HepG2 (cell line): ENCODE results near the gene EPC2. TPM values are rescaled to one million over a fixed set of nuclear protein-coding genes. Genes with fewer than 3 reads are reported as not detected.

ENCODE experiments used
- ATF7-NPFF ChIP-seq: sonication (generic); formaldehyde crosslinking; IDR thresholded peaks from 2 replicates; pipeline ENCODE4 v1.8.1; 2023; ENCODE audit warnings: mild to moderate bottlenecking, low read depth, missing genetic modification reagents, moderate library complexity
- CBFB ChIP-seq: sonication (generic); formaldehyde crosslinking; IDR thresholded peaks from 2 replicates; pipeline ENCODE4 v1.4.0; 2020; ENCODE audit warnings: missing genetic modification reagents
- DBP ChIP-seq: sonication (generic); formaldehyde crosslinking; IDR thresholded peaks from 2 replicates; pipeline ENCODE4 v1.4.0; 2020; ENCODE audit warnings: missing genetic modification reagents; ENCODE audit errors: not compliant biosample characterization
- HIVEP1 ChIP-seq: sonication (generic); formaldehyde crosslinking; IDR thresholded peaks from 2 replicates; pipeline ENCODE4 v1.4.0; 2020; ENCODE audit warnings: mild to moderate bottlenecking, missing genetic modification reagents
- KMT2B ChIP-seq: IDR thresholded peaks from 2 replicates; pipeline ENCODE4 v1.6.1; 2016; ENCODE audit warnings: missing genetic modification reagents, missing compliant biosample characterization
- PHF5A ChIP-seq: IDR thresholded peaks from one replicate; pipeline ENCODE4 v1.6.1; 2018; ENCODE audit warnings: low read depth, missing genetic modification reagents; ENCODE audit not compliant: unreplicated experiment
- RFXANK ChIP-seq: IDR thresholded peaks from 2 replicates; pipeline ENCODE4 v1.6.1; 2016
- TERF1 ChIP-seq: sonication (generic); formaldehyde crosslinking; IDR thresholded peaks from 2 replicates; pipeline ENCODE4 v1.8.0; 2022; ENCODE audit warnings: mild to moderate bottlenecking, missing genetic modification reagents, moderate library complexity
- TFE3 ChIP-seq: IDR thresholded peaks from 2 replicates; pipeline ENCODE4 v1.6.1; 2016
- THAP8 ChIP-seq: sonication (generic); formaldehyde crosslinking; IDR thresholded peaks from 2 replicates; pipeline ENCODE4 v1.5.1; 2020; ENCODE audit warnings: missing genetic modification reagents, mild to moderate bottlenecking, borderline replicate concordance
- ZFX ChIP-seq: sonication (generic); formaldehyde crosslinking; IDR thresholded peaks from 2 replicates; pipeline ENCODE4 v1.4.0; 2020; ENCODE audit warnings: mild to moderate bottlenecking, low read depth, missing genetic modification reagents, moderate library complexity
- ZNF142 ChIP-seq: sonication (generic); formaldehyde crosslinking; IDR thresholded peaks from 2 replicates; pipeline ENCODE4 v1.4.0; 2020; ENCODE audit warnings: missing genetic modification reagents
- ZNF282 ChIP-seq: fragments of 450-650 bp; IDR thresholded peaks from 2 replicates; pipeline ENCODE4 v1.6.1; 2018; ENCODE audit not compliant: partially characterized antibody
- ZNF615 ChIP-seq: sonication (generic); formaldehyde crosslinking; IDR thresholded peaks from 2 replicates; pipeline ENCODE4 v1.5.0; 2020; ENCODE audit warnings: mild to moderate bottlenecking, missing genetic modification reagents, borderline replicate concordance
- ZXDC ChIP-seq: sonication (generic); formaldehyde crosslinking; IDR thresholded peaks from 2 replicates; pipeline ENCODE4 v1.5.0; 2020; ENCODE audit warnings: mild to moderate bottlenecking, missing genetic modification reagents
- polyA plus RNA-seq, 8 experiments: library from polyadenylated mRNA; depleted of rRNA in 3 of 8; stranded (reverse) in 7 of 8; unstranded in 1 of 8; fragments of >200 nt; fragmentation: Illumina TruSeq in 4 of 8; extraction: Trizol in 4 of 8; gene quantifications; 2 replicates each; pipeline versions ENCODE4 v1.2.1 to v1.2.3, GENCODE V29; 2011 to 2016; ENCODE audit warnings: low read depth in 4 of 8, missing spikeins in 1 of 8, mixed read lengths in 1 of 8; ENCODE audit not compliant: insufficient read depth in 1 of 8
- total RNA-seq, 5 experiments: library from RNA; depleted of rRNA; stranded (reverse); fragments of >200 nt; fragmentation: Illumina TruSeq; extraction: Trizol; gene quantifications; 2 replicates each; pipeline ENCODE4 v1.2.3, GENCODE V29; 2016; ENCODE audit warnings: low read depth in 1 of 5

The EPC2 gene
- total and polyA plus RNA-seq, 2 of the 13 experiments (the other 11 are each of a cell fraction or from before 2014, with no cell fraction given), result 20.5 to 22.0 TPM

GRCh38 chr2:148627224-148627623 is 17.3 kb upstream of the EPC2 start (continued):
- TF ChIP-seq ZNF142 (CRISPR knock-in tag) (no peak), HIVEP1 (no peak), PHF5A (CRISPR knock-in tag) (no peak), ZXDC (CRISPR knock-in tag) (no peak), ZNF615 (CRISPR knock-in tag) (no peak), RFXANK (CRISPR knock-in tag) (no peak), TFE3 (CRISPR knock-in tag) (no peak), THAP8 (CRISPR knock-in tag) (no peak), CBFB (CRISPR knock-in tag) (no peak), TERF1 (no peak), ZFX (CRISPR knock-in tag) (no peak), ZNF282 (no peak), DBP (CRISPR knock-in tag) (no peak), KMT2B (CRISPR knock-in tag) (no peak), ATF7-NPFF (CRISPR knock-in tag) (no peak)
